ENCODE results near the gene CD4.
"Not testable (repeated sequence)": the region's sequence is repeated elsewhere in the genome, so short reads cannot be mapped to it uniquely, and the experiment has no call there.

CD4 gene

GRCh38 chr12:6849976-6850560 lies 60.7 kb downstream of the CD4 start:
- no peak for DNase-seq

- no peak for DNase-seq
Observed at GRCh38 chr12:6850796-6851152, 61.4 kb downstream of the CD4 start.

GRCh38 chr12:6851153-6851920 lies 62.0 kb downstream of the CD4 start, which contains the start of gene CDCA3:
Gene CDCA3, minus strand, starts transcription at chr12:6851286. Its CDS starts 334 bp downstream, at chr12:6850952.
- DNase-seq = peak; percentile 96

- peak; percentile 99 for DNase-seq
Observed at GRCh38 chr12:6851921-6852650, 62.8 kb downstream of the CD4 start, which contains the start of gene USP5. Gene USP5, plus strand, starts transcription at chr12:6852150. Its CDS starts 30 bp downstream, at chr12:6852180.

- DNase-seq = peak; percentile 52 to 71
Observed at GRCh38 chr12:6852651-6853354, 63.5 kb downstream of the CD4 start.

- DNase-seq = no peak
Observed at GRCh38 chr12:6853626-6854025, 64.3 kb downstream of the CD4 start.

- DNase-seq = no peak
Observed at GRCh38 chr12:6854036-6854435, 64.7 kb downstream of the CD4 start.

- DNase-seq = no peak
Observed at GRCh38 chr12:6855322-6855721, 66.0 kb downstream of the CD4 start.

- no peak for DNase-seq
Observed at GRCh38 chr12:6858799-6859198, 69.5 kb downstream of the CD4 start.

- no peak for DNase-seq
Observed at GRCh38 chr12:6860116-6860515, 70.8 kb downstream of the CD4 start.

- DNase-seq = no peak
Observed at GRCh38 chr12:6860942-6861341, 71.6 kb downstream of the CD4 start.

GRCh38 chr12:6861391-6861790 lies 72.1 kb downstream of the CD4 start:
- DNase-seq = no peak

- DNase-seq = no peak
Observed at GRCh38 chr12:6863033-6863432, 73.7 kb downstream of the CD4 start.

- DNase-seq = no peak
Observed at GRCh38 chr12:6863586-6864321, 74.4 kb downstream of the CD4 start.

- DNase-seq = not testable (repeated sequence)
Observed at GRCh38 chr12:6865307-6865706, 76.0 kb downstream of the CD4 start.

GRCh38 chr12:6866163-6866919 lies 77.0 kb downstream of the CD4 start:
- no peak for DNase-seq

- no peak for DNase-seq
Observed at GRCh38 chr12:6866920-6867412, 77.6 kb downstream of the CD4 start.

GRCh38 chr12:6867413-6868210 lies 78.3 kb downstream of the CD4 start, which contains the start of gene TPI1:
Gene TPI1, plus strand, starts transcription at chr12:6867531. Its CDS starts 36 bp downstream, at chr12:6867567.
- peak; percentile 85 to 87 for DNase-seq

- DNase-seq = peak in 1 of 2 donors; percentile 17
Observed at GRCh38 chr12:6868211-6869048, 79.1 kb downstream of the CD4 start.

All from CD4-positive, alpha-beta T cell treated with Interleukin-1 beta for 1 hour (primary cell).